Stimulated activated CD8-positive, alpha-beta memory T cell treated with anti-CD3 and anti-CD28 coated beads, Interleukin-4, amount 100 ng/mL, for 24 hours (primary cell): Measurements from ENCODE around the gene MIPEP.
"Not testable (repeated sequence)": the region's sequence is repeated elsewhere in the genome, so short reads cannot be mapped to it uniquely, and the experiment has no call there.

Experiments
- DNase-seq: peaks from one replicate; pipeline ENCODE4 v3.0.0-alpha.2; 2020; ENCODE audit warnings: low read depth

The MIPEP gene

DNA sequence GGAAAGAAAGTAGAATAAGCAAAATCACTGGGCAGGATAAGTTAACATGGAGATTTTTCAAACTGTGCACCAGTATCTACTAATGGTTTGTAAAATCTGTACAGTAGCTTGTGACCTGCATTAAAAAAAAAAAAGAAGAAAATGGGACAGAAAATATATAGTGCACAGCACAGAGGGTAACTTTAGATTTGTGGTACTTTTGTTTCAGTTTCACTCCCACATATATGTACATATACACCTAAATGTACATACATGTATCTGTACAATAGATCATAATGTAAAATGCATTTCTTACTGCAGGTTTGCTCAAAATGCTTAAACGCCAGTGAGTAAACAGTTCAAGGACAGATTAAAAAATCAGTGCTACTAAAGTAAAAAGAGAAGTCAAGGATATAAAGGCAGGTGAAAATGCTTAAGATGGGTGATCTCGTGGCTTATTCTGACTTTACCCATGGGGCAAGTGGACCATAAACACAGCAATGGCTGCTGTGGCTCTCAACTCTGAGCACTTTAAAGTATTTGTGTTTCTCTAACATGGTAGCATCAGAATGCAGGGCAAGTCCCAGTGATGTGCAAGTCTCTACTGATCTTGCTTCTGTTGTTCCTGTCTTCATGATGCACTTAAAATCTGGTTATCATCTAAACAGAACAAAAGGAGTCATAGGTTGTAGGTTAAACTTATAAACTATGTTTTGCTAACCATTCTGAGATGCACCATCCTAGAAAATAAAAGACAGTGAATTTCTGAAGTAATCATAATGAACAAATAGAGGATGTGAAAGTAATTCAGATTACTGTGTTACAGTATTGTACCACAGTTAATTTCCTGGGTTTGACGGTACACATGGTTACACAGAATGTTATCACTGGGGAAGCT is 112.3 kb downstream of the MIPEP start:
- DNase-seq, result no peak

- DNase-seq, result no peak
Measured at GRCh38 chr13:23772717-23773116, 116.5 kb downstream of the MIPEP start.

GRCh38 chr13:23771956-23772355 is 117.2 kb downstream of the MIPEP start:
- DNase-seq, result no peak

GRCh38 chr13:23771552-23771951 is 117.6 kb downstream of the MIPEP start:
- no peak for DNase-seq

DNA sequence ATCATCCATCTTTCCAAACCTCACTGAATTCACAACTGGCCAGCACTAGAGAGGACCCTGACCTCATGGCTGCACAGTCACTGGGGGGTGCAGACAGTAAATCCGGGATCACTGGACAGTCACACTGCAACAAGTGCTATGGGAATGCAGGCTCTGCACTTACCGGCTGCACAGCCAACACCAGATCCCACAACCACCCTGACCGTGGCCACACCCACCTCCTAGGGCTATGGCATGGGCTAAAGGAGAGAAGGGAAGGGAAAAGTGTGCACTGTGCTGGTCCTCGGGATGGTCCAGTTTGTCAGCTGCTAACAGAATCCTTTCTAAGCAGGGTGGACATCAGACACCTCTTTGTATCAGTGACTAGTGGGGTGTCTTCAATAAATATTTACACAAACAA is 118.2 kb downstream of the MIPEP start:
- no peak for DNase-seq

DNA sequence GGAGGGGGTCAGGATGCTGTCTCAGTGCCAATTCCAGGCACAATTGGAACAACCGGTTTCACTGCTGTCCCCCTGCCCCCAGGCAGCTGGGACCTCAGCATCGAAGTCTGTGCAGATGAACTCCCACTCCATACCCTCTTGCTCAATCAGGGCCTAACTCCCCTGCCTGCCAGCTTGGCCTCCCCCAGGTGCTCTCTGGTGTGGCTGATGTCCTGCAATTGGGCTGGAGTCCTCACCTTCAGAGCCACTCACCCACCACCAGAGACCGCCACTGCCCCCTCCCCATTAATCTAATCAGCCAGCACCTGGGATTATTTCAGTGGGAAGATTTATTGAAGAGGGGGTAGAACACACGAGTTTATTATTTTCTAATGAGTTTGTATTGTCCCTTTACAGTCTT is 118.8 kb downstream of the MIPEP start:
- DNase-seq, result no peak

DNA sequence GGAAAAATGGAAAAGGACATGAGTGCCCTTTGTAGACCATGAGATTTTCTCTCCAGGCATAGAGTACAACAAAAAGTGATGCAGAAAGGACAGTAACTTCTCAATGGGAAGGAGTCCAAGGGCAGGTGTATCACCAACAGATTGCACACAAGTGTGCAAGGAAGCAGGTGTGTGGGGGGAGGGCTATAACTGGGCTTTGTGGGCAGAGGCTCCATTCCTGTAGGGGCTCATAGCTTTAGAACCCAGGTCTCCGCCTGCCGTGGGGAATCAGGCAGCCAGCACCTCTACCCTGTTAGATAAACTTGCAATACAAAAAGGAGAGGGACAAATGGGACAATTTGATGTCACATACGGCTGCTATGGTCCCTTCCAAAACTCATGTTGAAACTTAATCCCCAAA is 119.8 kb downstream of the MIPEP start:
- DNase-seq, result no peak

- no peak for DNase-seq
Measured at GRCh38 chr13:23767838-23768237, 121.4 kb downstream of the MIPEP start.

- DNase-seq, result no peak
Measured at GRCh38 chr13:23766939-23767338, 122.3 kb downstream of the MIPEP start.

- no peak for DNase-seq
Measured at GRCh38 chr13:23766283-23766682, 122.9 kb downstream of the MIPEP start.

DNA sequence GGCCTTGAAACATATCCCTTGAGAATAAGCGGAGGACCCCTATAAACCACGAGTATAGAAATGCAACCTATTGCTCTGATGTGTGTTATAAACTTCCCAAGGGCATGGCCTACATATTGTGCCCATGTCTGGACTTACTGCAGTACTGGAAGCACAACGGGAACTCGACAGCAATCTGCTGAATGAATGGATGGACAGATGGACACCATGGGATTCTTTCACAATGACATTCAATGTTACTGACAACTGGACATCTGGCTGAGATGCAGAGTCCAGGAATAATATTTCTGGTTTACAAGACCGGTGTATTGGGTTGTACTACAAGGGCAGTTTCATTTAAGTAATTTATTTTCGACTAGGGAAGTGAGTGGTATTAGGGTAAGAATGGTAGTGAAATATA is 123.7 kb downstream of the MIPEP start:
- DNase-seq, result no peak

DNA sequence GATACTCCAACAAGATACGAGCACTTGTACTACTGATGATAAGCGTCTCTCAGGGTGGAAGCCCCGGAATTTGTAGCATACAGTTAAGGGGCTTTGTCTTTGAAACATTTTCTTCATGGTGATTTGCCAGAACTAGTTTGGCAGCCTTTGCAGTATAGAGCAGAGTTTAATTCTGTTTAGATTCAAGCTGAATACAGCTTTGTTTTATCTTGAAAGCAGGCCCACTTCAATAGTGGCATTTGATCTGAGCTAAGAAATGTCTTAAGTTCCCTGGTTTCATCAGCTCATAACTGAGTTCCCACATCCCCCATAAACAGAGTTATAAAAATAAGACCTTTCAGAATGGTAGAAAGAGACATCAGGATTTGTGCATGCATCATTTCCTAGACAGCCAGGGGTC is 125.9 kb downstream of the MIPEP start:
- DNase-seq, result no peak

- DNase-seq, result not testable (repeated sequence)
Measured at GRCh38 chr13:23761760-23762159, 127.4 kb downstream of the MIPEP start.

GRCh38 chr13:23760000-23760399 is 129.2 kb downstream of the MIPEP start:
- no peak for DNase-seq

DNA sequence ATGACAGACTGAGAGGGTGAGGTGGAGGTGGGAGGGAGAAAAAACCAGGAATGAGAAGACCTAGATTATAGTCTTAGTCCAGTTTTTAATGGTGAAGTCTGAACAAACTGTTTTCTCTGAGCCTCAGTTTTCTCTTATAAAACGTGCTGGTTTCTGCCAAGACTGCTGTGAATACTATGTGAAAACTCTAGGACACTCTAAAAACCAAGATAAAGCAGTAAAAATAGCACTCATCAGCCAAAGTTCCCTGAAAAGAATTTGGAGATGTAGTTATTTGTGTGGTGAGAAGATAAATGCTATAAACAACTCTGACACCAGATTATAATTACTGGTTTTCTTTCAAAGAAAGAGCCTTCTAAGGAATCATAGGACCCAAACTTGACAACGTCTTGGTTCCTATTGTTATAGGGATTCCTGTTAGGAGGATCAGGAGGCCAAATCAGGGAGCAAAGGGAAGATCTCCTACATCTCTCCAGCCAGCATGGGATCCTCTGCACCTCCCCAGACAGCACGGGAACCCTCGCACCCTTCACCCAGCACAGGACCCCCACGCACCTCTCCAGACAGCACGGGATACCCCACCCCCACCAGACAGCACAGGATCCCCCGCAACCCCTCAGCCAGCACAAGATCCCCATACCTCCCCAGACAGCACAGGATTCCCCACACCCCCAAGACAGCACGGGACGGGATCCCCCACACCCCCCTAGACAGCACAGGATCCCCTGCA is 130.2 kb downstream of the MIPEP start:
- no peak for DNase-seq

- no peak for DNase-seq
Measured at GRCh38 chr13:23754997-23755396, 134.2 kb downstream of the MIPEP start.

DNA sequence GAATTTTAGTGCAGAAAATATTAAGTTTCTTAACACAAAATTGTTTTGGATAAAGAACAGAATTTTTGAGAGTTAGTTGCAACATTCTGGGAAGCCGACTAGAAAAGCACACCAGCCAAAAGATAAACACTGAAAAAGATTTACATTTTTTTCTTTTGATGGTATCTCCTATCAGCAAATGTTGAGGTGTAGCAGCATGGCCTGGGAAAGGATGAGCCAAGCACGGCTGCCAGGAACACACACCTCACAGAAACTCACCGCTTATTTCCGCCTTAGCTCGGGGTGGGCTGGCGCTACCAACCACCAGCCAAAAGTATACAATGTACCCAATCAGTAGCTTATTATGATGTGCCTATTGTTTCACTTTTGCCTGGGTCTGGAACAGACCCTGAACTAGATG is 134.7 kb downstream of the MIPEP start:
- no peak for DNase-seq

- no peak for DNase-seq
Measured at GRCh38 chr13:23753458-23753857, 135.7 kb downstream of the MIPEP start.

DNA sequence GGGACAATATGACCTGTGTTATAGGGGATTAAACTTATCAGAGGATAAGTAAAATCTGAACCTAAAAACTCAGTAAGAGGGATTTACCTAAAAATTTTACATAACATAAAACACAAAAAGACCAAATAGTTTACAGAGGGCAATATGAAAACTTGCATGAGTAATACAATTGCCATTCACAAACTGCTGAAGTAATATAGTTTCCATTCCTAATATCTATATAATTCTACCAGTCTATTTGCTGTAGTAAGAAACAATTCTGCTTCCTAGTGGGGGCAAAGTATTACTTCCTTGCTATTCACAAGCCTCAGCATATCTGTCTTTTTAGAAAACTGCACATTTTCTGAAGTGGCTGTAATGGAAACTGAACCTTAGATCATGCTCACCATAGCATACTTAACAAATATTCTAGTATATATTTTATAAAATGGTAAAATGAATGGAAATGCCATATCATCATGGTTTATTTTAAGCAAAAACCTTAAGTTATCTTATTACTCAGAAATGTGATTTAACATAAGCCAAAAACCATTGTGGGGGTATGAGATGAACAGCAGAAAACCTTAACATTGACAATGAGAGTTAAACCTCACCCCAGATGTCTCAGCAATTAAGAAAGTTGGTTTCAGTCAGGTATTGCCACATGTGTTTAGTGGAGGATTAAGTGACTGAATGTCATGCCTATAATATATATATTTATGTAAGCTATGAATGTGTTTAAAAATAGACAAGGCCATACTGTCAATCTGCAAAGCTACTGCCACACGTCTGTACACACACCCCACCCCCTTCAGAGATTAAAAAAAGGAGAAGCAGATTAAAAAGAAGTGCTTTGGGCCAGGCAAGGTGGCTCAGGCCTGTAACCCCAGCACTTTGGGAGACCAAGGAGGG is 136.8 kb downstream of the MIPEP start:
- DNase-seq, result no peak

DNA sequence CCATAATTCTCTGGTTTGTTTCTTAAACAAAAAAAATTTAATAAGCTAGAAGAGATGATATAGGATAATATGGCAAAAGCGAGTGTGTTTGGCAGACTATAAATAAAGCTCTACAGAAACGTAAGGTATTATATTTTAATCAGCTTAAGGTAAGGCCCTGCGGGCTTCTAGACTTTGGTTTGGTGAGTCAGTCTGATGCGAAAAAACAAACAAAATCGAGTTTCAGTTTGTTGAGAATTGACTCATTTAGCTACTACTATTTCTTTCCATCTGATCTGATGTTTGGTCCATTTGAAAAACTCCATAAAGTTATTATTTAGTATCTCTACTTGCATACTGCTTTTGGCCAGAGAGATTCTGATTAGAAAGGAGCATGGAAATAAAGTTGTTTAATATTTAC is 138.0 kb downstream of the MIPEP start:
- DNase-seq, result no peak

GRCh38 chr13:23750383-23751121 is 138.6 kb downstream of the MIPEP start:
- DNase-seq, result no peak
